Measurements from ENCODE around the gene INVS.

- TF ChIP-seq CTCF (IDR thresholded peaks at IDR 0.05; ENCODE audit: borderline replicate concordance, extremely low read depth, low read length, poor library complexity, severe bottlenecking) (no peak), EZH2 (IDR thresholded peaks at IDR 0.05; ENCODE audit: borderline replicate concordance, low read depth, low read length, severe bottlenecking) (no peak)
Measured at GRCh38 chr9:100315561-100315960, 216.5 kb downstream of the INVS start.
